Stimulated activated CD8-positive, alpha-beta memory T cell treated with anti-CD3 and anti-CD28 coated beads, Interleukin-12 subunit alpha, Interleukin-12 subunit beta, amount 100 ng/mL, for 24 hours (primary cell): ENCODE results near the gene SLC39A11.
"Not testable (repeated sequence)": the region's sequence is repeated elsewhere in the genome, so short reads cannot be mapped to it uniquely, and the experiment has no call there.

Experiments
- DNase-seq: peaks from one replicate; pipeline ENCODE4 v3.0.0-alpha.2; 2020; ENCODE audit errors: extremely low read depth

The SLC39A11 gene

DNA sequence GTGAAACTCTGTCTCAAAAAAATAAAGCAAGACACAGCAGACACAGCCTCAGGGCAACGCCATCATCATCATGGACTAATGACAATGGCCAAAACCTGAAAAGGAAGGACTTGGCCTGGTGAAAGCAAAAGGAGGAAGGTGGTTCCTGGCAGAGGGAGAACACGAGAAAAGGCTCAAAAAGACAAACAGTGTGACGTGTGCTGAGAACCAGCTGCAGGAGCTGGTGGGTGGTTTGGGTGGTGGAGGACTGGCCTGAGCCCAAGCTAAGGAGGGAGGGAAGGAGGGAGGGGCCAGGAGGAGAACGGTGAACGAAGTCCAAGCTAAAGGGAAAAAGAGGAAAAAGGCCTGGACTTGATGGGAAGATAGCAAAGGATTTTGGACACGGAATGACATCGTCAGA is 85.1 kb downstream of the SLC39A11 start:
- DNase-seq = no peak

DNA sequence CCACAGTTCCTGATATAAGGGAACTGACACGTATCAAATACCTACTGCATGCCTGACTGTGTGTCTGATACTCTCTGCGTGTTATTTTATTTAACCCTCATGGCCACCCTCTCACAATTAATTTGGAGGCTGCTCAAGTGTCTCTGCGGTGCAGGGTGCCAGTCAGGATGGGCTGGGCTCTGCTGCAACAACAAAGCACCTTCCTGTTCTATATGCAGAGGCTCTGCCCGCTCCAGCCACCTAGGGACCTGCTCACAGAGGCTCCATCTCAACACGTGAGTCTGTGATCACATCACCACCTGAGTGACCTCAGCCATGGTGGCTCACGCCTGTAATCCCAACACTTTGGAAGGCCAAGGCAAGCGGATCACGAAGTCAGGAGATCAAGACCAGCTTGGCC is 87.1 kb downstream of the SLC39A11 start:
- no peak for DNase-seq

DNA sequence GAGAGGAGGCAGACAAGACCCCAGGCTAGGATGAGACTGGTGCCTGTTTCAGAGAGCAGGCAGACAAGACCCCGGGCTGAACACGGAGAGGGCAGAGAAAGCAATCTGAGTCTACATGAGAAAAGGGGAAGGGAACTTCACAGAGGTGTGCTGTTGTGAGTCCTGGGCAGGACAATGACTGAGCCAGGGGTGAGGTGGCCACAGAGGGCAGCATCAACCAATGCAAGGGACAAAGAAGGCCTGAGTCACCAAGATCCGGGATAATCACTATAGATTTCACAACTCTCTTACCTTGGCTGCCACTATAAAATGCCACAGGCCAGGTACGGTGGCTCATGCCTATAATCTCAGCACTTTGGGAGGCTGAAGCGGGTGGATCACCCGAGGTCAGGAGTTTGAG is 89.0 kb downstream of the SLC39A11 start:
- DNase-seq = no peak

DNA sequence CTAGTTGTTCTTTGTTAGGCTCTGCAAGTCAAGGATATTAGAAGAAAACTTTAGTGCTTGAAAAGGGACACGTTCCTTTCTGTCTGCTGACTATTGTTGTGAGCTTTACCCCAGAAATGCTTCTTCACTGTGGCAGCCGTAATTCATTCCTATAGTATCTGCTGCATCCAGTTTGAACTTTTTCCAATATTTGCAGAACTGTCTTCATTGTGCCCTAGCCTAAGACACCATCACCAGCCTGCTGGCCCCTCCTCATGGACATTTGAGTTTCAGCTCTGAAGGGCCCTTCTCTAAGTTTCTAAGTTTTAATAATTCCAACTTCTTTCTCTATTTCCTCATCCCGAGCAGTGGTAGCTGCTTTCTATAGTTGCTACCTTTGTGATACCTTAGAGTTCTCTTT is 91.7 kb downstream of the SLC39A11 start:
- DNase-seq = no peak

DNA sequence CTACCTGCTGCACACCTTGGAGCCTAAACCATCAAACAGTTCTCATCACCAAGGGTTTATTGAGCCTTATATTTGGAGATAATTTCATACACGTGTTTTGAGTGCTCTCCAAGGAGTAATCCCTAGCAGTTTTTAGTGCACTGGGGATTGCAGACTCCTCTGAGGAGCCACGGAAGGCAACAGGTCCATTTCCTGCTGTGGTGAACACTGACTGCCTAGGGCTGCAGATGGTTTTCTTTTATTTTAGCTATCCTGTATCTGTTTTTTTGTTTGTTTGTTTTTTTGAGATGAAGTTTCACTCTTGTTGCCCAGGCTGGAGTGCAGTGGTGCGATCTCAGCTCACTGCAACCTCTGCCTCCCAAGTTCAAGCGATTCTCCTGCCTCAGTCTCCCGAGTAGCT is 93.0 kb downstream of the SLC39A11 start:
- not testable (repeated sequence) for DNase-seq

DNA sequence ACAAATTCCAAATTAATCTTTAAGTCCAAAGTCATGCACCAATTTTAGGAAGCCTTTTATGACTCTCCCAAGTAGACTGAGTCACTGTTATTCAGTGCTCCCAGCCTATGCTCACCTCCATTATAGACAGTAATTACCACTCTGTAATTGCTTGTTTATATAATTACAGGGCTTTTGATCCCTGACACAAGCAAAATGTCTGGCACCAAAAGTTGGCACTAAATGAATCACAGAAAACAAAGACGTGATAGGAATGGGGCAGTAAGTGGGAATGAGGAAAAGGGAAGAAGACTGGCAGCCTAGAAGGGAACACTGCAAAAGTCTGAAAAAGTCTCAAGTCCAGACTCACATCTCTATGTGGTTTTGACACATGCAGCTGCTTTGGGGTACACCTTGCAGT is 94.1 kb downstream of the SLC39A11 start:
- no peak for DNase-seq

DNA sequence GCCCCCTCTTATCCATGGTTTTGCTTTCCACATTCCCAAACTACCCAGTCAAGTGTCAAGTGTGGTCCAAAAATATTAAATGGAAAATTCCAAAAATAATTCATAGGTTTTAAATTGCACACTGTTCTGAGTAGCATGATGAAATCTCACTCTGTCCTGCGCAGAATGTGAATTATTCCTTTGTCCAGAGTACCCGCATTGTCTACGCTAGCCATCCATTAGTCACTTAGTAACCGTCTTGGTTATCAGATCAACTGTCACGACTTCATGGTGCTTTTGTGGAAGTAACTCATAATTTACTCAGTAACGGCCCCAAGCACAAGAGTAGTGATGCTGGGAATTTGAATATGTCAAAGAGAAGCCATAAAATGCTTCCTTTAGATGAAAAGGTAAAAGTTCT is 94.9 kb downstream of the SLC39A11 start:
- no peak for DNase-seq

DNA sequence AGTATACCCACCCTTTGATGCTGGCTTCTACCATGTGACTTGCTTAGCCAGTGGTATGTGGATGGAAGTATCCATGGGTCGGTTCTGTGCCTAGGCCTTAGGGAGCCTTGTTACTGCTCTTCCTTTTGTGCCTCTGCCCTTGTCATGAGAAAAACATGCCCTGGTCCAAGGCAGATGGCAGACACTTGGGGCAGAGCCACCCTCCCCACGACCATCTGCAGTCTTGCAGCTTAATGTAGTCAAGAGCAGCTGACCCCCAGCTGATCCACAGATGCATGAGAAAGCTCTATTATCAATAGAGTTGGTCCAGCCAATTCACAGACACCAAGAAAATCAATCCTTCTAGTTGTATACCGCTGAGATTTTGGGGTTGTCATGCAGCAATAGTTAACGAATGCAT is 95.7 kb downstream of the SLC39A11 start:
- DNase-seq = no peak

DNA sequence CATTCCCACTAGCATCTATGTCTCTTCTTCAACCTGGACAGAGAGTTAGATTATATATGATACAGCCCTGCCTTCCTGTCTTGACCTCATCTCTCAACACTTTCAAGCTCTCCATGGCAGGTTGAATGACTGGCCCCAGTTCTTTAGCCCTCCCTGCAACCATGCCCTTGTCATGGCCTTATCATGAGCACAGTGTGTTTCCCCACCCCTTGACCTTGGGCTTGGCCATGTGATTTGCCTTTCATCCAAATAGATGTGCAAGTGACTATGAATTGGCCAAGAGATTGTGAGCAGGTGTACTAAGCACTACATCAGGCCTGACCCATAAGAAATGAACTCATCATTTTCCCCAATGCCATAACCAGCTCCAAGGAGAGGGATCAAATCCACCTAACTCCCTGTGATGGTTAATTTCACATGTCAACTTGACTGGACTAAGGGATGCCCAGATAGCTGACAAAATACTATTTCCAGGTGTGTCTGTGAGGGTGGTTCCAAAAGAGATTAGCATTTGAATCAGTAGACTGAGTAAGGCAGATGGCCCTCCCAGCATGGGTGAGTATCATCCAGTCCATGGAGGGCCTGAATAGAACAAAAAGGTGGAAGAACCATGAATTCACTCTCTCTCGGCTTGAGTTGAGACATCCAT is 97.4 kb downstream of the SLC39A11 start:
- DNase-seq = no peak

DNA sequence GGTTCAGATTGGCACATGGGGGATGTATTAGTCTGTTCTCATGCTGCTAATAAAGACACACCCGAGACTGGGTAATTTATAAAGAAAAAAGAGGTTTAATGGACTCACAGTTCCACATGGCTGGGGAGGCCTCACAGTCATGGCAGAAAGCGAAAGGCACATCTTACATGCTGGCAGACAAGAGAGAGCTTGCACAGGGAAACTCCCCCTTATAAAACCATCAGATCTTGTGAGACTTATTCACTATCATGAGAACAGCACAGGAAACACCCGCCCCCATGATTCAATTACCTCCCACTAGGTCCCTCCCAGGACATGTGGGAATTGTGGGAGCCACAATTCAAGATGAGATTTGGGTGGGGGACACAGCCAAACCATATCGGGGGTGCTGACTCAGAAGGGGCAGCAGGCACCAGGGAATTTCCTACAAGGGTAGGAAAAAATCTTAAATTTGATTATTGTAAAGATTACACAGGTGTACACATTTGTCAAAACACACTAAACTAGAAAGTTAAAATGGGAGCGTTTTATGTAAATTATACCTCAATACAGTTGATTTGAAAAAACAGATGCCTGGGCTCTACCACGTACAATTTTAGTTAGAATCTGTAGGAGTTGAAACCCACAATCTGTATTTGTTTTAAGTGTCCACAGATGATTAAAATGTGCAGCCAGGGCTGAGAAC is 99.6 kb downstream of the SLC39A11 start:
- DNase-seq = not testable (repeated sequence)

DNA sequence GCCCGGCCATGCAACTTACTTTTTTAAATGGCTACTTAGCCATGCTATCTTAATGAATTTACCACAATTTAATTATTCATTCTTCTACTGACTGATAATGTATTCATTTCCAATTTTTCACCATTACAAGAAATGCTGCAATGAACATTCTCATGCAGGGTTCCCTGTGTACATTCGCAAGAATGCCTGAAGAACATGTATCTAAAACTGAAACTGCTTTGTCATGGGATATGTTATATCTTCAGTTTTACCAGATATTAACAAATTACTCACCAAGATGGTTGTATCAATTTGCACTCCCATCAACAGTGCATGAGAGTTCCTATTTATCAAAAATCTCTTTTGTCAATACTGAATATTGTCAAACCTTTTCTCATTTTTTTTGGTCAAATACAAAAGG is 100.8 kb downstream of the SLC39A11 start:
- DNase-seq = no peak

DNA sequence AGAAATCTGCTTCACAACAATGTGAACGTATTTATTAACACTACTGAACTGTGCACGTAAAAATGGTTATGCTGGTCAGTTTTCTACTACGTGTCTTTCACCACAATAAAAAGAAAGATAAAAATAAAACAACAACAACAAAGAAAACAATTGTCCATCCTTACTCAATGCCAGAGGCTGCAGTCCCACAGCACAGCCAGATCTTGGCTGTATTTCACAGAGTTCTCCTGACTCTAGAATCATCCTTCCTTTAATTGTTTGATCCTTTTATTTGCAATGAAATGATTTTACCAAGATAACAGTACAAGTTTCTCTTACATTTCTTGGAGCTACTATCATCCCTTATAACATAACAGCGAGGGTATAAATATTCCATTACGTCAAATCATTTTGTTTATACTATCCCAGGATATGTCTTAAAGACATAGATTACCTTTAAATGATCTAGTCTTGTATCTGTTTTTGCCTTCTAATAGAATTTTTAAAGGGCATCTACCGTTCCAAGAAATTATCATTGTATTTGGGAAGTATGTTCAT is 103.3 kb downstream of the SLC39A11 start:
- DNase-seq = no peak

DNA sequence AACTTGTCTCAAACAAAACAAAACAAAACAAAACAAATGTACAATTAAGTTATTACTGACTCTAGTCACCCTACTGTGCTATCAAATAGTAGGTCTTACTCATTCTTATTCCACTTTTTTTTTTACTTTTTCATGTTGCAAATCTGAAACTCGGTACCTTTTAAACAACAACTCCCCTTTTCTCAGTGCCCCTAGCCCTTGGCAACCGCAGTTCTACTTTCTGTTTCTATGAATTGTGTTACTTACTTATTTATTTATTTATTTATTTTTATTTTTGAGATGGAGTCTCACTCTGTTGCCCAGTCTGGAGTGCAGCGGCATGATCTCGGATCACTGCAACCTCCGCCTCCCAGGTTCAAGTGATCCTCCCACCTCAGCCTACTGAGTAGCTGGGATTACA is 104.0 kb downstream of the SLC39A11 start:
- DNase-seq = no peak

DNA sequence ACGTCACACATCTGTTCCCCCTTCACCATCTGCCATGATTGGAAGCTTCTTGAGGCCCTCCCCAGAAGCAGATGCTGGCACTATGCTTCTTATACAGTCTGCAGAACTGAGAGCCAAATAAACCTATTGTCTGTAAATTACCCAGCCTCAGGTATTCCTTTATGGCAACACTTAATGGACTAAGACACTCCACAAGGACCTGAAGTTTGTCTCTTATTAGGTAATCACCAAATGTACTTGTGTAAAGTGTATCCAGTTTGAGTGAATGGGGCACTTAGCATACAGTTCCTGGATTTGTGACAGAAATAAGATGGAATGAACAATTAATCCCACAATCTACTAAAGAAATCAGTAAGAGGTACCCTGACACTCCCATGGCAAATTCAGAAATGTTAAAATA is 105.3 kb downstream of the SLC39A11 start:
- DNase-seq = no peak

DNA sequence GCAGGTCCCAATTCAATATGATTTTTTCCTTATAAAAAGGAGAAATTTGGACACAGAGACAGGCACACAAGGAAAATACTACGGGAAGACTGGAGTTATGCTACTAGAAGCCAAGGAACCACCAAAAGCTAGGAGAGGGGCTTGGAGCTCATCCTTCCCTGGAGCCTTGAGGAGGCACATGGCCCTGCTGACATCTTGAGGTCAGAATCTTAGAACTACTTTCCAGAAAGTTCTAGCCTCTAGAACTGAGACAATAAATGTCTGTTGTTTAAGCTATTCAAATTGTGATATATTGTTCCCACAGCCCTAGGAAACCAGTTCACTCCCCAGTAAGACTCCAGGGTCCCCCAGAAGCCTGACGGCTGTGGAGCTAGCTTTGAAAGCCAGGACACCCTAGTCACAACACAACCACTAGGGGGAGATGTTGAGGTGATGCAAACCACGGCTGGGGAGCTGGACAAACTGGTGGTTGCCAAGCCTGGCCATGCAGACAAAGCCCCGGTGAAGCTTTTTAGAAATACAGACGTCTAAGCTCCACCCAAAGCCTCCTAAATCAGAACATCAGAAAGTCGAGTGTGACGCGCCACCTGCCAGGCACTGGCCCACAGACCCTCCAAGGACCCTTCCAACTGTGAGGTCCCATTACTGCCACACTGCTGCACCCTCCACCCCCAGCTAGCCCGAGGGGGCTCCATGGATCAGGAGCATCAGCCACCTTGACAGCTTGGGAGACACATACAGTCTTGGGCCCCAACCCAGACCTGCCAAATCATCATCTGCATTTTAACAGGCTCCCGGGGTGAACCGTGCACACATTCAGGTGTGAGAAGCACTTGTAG is 106.4 kb downstream of the SLC39A11 start:
- DNase-seq = no peak

DNA sequence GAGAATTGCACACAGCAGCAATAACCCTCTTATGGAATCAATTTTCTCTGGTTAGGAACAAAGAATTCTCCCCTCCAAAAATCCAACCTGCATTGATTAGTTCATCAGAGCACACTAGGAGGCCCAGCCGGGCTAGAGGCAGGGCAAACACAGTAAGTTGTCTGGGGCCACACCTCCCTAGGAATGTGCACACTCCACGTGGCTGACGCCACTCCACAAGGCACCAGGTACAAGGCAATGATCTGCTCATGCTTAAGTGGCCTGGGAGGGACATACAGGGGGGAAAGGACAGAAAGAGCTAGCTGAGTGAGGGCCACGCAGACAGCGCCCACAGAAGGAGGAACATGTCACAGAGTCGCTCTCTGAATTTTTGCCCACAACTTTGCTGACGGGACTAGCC is 107.6 kb downstream of the SLC39A11 start:
- DNase-seq = no peak

DNA sequence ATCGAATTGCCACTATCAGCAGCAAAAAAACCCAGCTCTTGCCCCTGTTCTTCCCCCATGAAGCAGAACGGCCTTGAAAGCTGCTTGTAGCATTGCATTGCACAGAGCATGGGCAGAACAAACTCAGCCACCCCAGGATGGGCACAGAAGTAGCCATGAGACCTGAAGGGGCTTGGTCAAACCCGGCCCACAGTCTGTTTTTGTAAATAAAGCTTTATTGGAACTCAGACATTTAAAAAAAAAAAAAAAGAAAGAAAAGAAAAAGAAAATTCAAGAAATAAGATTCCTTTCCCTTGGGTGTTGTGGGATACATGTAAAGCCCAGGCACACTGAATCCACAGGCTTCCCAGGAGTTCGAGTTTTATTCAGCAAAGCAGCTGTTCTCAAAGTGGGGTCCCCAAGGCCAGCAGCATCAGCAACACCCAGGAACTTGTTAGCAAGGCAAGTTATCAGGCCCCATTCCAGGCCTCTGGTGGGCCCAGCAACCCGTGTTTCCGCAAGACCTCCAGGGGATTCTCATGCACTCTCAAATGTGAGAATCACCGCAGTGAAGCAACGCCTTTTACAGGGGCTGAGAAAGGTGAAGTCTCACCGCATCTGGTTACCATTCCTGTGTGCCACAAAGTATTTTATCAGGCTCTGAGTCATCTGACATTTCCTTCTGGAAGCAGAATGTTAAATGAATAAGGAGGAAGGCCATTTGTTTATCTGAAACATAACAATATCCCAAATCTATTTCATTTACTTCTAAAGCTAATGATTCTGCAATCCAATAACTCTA is 108.2 kb downstream of the SLC39A11 start:
- DNase-seq = no peak

DNA sequence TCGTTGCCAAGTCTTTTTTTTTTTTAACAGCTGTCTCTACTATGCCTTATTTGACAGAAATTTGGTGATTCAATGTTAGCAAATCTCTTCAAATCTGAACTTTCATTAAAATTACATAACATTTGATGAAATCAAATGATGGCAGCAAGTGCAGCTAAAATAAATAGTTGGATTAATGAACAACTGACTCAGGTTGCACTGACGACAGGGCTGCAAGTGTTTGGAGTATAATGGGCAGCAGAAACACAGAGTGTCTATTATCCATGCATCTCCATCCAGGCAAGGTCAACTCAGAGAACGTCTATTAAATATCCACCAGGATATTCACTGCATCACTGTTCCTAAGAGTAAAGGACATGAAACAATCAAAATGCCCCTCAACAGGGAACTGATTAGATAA is 109.8 kb downstream of the SLC39A11 start:
- no peak for DNase-seq

DNA sequence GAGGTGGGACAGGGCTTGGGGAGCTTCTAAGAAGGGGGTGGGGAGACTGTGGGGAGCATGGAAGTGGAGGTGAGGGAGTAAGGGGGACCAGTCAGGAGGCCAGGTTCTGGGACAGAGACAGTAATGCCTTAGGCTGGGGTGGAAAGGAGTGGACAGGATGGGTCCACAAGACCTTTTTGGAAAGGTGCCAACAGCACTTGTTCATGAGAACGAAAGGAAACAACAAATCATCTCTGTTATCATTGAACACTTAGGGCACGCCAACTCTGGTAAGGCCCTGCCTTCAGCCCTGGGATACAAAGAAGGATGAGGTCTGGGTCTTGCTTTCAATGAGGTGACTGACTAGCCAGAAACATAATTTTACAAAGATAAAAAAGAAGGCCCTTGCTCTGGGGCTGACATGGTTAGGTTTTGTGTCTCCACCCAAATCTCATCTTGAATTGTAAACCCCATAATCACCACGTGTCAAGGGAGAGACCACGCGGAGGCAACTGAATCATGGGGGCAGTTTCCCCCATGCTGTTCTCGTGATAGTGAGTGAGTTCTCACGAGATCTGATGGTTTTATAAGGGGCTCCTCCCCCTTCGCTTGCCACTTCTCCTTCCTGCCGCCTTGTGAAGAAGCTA is 113.8 kb downstream of the SLC39A11 start:
- no peak for DNase-seq

DNA sequence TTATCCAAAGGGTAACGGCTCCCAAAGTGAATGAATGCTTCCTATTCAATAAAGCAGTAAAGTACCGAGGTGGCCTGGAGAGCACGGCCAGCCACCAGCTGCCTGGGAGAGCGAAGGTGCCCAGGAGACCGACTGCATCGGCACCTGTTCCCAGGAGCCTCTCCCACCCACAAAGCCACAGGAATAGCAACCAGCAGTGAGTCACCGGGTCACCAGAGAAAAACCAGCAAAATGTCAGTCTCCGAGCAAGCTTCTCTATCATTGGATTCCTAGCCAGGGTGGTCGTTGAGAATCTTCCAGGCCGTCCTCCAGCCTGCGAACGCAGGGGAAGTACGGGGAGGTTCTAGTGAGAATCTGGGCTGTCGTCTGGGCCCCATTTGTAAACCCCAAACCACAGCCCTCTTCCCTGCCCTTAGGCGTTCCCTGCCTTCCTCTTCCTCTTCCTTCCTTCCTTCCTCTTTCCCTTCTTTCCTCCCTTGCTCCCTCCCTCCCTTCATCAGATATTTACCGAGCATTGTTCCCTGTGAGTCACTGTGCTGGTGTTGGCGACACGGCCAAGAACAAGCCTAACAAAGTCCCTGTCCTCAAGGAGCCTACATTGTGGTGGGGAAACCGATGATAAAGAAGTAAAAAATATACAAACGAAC is 114.6 kb downstream of the SLC39A11 start:
- no peak for DNase-seq
